ENCODE results near the gene CD6.

DNA sequence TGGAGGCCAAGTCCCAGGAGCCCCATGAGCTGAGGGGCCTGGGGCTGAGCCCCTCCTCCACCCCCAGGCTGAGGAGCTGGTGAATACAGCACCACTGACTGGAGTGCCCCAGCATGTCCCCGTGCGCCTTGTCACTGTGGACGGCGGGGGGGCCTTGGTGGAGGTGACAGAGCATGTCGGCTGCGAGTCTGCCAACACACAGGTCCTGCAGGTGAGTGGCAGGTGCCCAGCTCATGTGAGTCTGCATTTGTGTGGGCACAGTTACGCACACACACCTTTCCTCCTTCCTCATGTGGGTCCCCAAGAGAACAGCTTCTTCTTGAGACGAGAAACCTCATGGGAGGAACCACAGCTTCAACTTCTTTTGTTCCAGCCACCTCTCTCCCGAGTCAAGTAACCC, 39.6 kb upstream of the CD6 start:
- TF ChIP-seq, protein P1, sequence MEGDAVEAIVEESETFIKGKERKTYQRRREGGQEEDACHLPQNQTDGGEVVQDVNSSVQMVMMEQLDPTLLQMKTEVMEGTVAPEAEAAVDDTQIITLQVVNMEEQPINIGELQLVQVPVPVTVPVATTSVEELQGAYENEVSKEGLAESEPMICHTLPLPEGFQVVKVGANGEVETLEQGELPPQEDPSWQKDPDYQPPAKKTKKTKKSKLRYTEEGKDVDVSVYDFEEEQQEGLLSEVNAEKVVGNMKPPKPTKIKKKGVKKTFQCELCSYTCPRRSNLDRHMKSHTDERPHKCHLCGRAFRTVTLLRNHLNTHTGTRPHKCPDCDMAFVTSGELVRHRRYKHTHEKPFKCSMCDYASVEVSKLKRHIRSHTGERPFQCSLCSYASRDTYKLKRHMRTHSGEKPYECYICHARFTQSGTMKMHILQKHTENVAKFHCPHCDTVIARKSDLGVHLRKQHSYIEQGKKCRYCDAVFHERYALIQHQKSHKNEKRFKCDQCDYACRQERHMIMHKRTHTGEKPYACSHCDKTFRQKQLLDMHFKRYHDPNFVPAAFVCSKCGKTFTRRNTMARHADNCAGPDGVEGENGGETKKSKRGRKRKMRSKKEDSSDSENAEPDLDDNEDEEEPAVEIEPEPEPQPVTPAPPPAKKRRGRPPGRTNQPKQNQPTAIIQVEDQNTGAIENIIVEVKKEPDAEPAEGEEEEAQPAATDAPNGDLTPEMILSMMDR (IDR thresholded peaks at IDR 0.05): no peak
- no peak for TF ChIP-seq POLR2A (IDR thresholded peaks at IDR 0.05)

All from right lobe of liver (tissue), 4 donors.